ENCODE measurements around the gene JARID2. TPM values are rescaled to one million over a fixed set of nuclear protein-coding genes. Genes with fewer than 3 reads are reported as not detected.
A peak's percentile ranks its signal among the peaks of the same experiment; 100 is the strongest.

The JARID2 gene
- polyA plus RNA-seq, 1 experiment, result 9.7 TPM

DNA sequence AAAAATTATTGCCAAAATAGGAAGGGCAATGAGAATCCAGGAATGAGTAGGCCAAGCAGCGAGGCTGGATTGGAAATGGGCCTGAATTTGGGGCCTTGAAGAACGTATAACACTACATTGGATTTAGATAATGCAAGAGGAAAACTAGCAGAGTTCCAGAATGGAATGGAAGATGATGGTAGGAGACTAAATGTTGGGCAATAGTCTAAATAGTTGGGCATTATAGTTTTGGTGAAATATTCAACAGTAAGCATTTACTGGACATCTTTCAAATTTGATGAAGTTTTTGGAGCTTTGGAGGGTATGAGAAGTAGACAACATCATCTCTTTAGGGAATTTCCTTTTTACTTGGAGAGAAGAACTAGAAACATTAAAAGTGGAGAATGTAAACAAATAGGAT, 3.4 kb upstream of the JARID2 start:
- no peak overlapping the region for H3K27ac ChIP-seq (ENCODE audit: low read depth, low read length)
- DNase-seq (ENCODE audit: low read depth, low spot score), result no peak
- H3K4me3 ChIP-seq (ENCODE audit: low read depth, low read length), result no peak overlapping the region
- H3K27me3 ChIP-seq (ENCODE audit: control insufficient read depth, insufficient read depth, low read length), result no peaks in the 10 kb centered on the region
- TF ChIP-seq, protein P1, sequence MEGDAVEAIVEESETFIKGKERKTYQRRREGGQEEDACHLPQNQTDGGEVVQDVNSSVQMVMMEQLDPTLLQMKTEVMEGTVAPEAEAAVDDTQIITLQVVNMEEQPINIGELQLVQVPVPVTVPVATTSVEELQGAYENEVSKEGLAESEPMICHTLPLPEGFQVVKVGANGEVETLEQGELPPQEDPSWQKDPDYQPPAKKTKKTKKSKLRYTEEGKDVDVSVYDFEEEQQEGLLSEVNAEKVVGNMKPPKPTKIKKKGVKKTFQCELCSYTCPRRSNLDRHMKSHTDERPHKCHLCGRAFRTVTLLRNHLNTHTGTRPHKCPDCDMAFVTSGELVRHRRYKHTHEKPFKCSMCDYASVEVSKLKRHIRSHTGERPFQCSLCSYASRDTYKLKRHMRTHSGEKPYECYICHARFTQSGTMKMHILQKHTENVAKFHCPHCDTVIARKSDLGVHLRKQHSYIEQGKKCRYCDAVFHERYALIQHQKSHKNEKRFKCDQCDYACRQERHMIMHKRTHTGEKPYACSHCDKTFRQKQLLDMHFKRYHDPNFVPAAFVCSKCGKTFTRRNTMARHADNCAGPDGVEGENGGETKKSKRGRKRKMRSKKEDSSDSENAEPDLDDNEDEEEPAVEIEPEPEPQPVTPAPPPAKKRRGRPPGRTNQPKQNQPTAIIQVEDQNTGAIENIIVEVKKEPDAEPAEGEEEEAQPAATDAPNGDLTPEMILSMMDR (IDR thresholded peaks at IDR 0.05; ENCODE audit: low read depth, low read length), result no peak
- CTCF ChIA-PET, result interaction anchor here (0.6 to 1.4 kb wide), 3 partner anchors 366 to 1334 kb away, joined by 4 to 7 read pairs (median 4); no protein-coding TSS in a partner anchor
- POLR2A ChIA-PET, result interaction anchor here (0.7 kb wide), 1 partner anchor 792 kb away, joined by 4 read pairs; no protein-coding TSS in a partner anchor
- no peaks in the 10 kb centered on the region for H3K9me3 ChIP-seq (ENCODE audit: control insufficient read depth, insufficient read depth, low read length)

DNA sequence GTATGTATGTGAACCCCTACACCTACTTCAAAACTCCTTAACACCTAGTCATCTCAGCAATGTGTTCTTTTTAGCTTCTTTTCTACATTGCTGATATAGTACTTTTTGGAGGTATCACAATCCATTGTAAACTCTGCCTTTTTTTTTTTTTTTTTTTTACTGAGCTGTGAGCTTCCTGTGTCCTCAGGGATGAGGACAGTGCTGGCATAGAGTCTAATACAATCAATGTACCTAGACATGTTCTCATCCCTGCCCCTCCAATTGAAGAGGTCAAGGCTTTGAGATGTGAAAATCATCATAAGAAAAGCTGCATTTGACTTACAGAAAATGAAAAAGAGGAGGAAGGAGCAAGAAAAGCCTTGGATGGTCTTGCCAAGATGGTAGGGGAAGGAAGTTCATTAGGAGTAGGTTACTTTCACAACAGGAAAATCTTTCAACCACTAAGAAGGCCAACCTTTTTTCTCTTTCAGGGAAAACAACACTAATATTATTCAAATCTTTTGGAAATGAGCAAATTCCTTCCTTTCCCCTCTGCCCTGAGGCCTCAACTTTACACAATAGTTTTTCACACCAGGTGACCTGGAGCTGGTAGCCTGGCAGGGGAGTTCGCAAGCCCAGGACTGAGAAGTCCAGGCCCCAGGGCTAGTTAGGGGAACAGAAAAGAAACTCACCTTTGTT, 2.8 kb upstream of the JARID2 start:
- POLR2A ChIA-PET, result interaction anchor here (0.6 to 0.7 kb wide), 2 partner anchors 177 to 793 kb away, joined by 3 to 4 read pairs; no protein-coding TSS in a partner anchor
- Histone ChIP-seq H3K9me3 (ENCODE audit: control insufficient read depth, insufficient read depth, low read length) (no peaks in the 10 kb centered on the region), H3K4me3 (ENCODE audit: low read depth, low read length) (no peak overlapping the region), H3K27ac (ENCODE audit: low read depth, low read length) (no peak overlapping the region), H3K27me3 (ENCODE audit: control insufficient read depth, insufficient read depth, low read length) (no peaks in the 10 kb centered on the region)
- no peak for DNase-seq (ENCODE audit: low read depth, low spot score)
- CTCF ChIA-PET, result interaction anchor here (0.6 to 1.4 kb wide), 2 partner anchors 367 to 1335 kb away, joined by 4 to 7 read pairs; no protein-coding TSS in a partner anchor
- TF ChIP-seq, protein P1 (IDR thresholded peaks at IDR 0.05; ENCODE audit: low read depth, low read length), result no peak

DNA sequence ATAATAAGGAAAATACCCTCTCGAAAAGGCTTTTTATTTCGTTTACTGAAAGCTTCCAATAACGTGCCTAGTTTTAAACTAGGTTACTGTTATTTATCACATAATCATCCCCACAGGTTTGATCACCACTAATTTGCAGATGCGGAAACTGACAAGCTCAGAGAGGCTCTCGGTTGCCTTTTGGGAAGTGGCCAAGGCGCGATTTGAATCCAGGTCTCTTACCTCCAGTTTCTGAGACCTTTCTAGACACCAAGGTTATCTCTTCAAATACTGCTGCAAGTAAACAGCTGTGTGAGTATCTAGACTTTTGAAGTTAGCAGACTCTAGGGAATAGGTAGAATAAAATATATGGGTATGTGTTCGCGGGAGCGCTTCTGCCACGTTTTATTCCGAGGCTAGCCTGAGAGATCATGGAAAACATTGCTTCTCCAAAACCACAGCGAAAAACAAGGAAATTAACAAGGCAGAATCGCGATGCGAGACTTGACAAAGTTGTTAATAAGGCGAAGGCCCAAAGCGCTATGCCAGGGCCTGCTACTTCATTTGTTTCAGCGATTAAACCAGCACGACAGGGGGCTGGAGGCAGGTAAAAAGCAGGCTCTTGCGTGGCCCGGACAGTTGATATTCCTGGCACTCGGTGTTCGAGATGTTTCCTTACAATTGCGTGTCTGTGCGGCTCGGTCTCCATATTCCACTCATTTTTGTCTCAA, 1.8 kb upstream of the JARID2 start:
- no peak for DNase-seq (ENCODE audit: low read depth, low spot score)
- no peaks in the 10 kb centered on the region for H3K9me3 ChIP-seq (ENCODE audit: control insufficient read depth, insufficient read depth, low read length)
- TF ChIP-seq, protein P1 (IDR thresholded peaks at IDR 0.05; ENCODE audit: low read depth, low read length), result no peak
- no peak overlapping the region for H3K27ac ChIP-seq (ENCODE audit: low read depth, low read length)
- no peaks in the 10 kb centered on the region for H3K27me3 ChIP-seq (ENCODE audit: control insufficient read depth, insufficient read depth, low read length)
- POLR2A ChIA-PET, result no interaction called here
- CTCF ChIA-PET, result no interaction called here
- peak overlapping the region; percentile 80 for H3K4me3 ChIP-seq (ENCODE audit: low read depth, low read length)

DNA sequence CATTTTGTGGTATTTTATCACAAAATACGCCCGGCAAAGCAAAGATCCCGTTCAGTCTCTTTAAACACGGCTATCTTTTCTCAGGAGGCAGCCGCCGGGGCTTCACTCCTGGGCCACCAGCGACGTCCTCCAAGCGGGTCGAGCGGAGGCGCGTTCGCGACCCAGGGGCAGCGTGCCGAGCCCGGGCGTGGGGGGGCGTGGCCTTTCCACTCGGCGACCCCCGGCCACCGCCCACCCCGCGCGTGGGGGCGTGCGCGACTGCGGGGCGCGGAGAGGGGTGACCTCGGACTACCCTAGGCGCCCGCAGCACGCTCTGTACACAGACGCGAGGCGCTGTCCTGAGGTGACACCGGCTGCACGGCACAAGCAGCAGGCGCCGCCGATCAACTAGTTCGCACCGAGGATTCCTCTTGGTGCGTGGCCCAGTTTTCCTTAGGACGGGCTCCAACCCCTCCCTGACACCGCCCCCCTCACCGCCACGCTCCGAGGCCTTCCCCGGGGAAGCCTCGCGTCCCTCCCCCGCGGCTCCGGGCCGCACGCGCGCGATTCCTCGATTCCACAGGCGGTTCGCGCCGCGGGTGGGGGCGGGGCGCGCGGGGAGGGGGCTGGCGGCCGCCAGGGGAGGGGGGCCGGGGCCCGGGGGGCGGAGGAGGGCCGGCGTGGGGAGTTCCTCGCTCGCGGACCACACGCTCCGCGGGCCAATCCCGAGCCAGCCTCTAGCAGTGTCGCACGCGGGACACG, 1.1 kb upstream of the JARID2 start:
- POLR2A ChIA-PET, result interaction anchor here (0.6 to 1.2 kb wide), 4 partner anchors 172 to 768 kb away, joined by 3 to 9 read pairs (median 4); no protein-coding TSS in a partner anchor
- TF ChIP-seq, protein P1 (IDR thresholded peaks at IDR 0.05; ENCODE audit: low read depth, low read length), result no peak
- Histone ChIP-seq H3K27ac (ENCODE audit: low read depth, low read length) (peak overlapping the region; percentile 39), H3K9me3 (ENCODE audit: control insufficient read depth, insufficient read depth, low read length) (no peaks in the 10 kb centered on the region), H3K4me3 (ENCODE audit: low read depth, low read length) (peak overlapping the region; percentile 80), H3K27me3 (ENCODE audit: control insufficient read depth, insufficient read depth, low read length) (no peaks in the 10 kb centered on the region)
- no peak for DNase-seq (ENCODE audit: low read depth, low spot score)
- CTCF ChIA-PET, result no interaction called here
